Aorta (tissue), 5 donors: ENCODE measurements around the gene MDM2. TPM values are rescaled to one million over a fixed set of nuclear protein-coding genes. Genes with fewer than 3 reads are reported as not detected.
"Not testable (repeated sequence)": the region's sequence is repeated elsewhere in the genome, so short reads cannot be mapped to it uniquely, and the experiment has no call there.

Experiments used
- ATAC-seq: fragments of 200-7000 bp; cut with Tn5 transposase; one replicate; pipeline ENCODE4 v1.9.1; 2022; ENCODE audit warnings: moderate library complexity; ENCODE audit not compliant: low FRiP score
- DNase-seq, 2 donors: peaks; one replicate each; pipeline ENCODE4 v3.0.0-alpha.2; 2020
- H3K27ac ChIP-seq, 2 donors: one replicate each; pipeline ENCODE4 v1.5.1; 2013; ENCODE audit warnings: low read length in 2 of 2, mild to moderate bottlenecking in 2 of 2, moderate library complexity in 2 of 2, control low read depth in 1 of 2, inconsistent platforms in 1 of 2, low read depth in 1 of 2
- H3K27me3 ChIP-seq, 2 donors: one replicate each; pipeline ENCODE4 v1.6.1; 2013; ENCODE audit warnings: control low read depth in 1 of 2, low read length in 1 of 2, mild to moderate bottlenecking in 1 of 2, moderate library complexity in 1 of 2; ENCODE audit not compliant: insufficient read depth in 2 of 2, control insufficient read depth in 1 of 2
- H3K36me3 ChIP-seq, 2 donors: one replicate each; pipeline ENCODE4 v1.6.1; 2013; ENCODE audit warnings: control low read depth in 1 of 2, low read length in 1 of 2, mild to moderate bottlenecking in 1 of 2; ENCODE audit not compliant: insufficient read depth in 2 of 2, control insufficient read depth in 1 of 2
- H3K4me1 ChIP-seq, 2 donors: one replicate each; pipeline ENCODE4 v1.6.1; 2013; ENCODE audit warnings: low read length in 2 of 2, control low read depth in 1 of 2, mild to moderate bottlenecking in 1 of 2, moderate library complexity in 1 of 2; ENCODE audit not compliant: insufficient read depth in 2 of 2, control insufficient read depth in 1 of 2
- H3K4me3 ChIP-seq, 2 donors: one replicate each; pipeline ENCODE4 v1.5.1; 2013; ENCODE audit warnings: low read length in 2 of 2, control low read depth in 1 of 2, mild to moderate bottlenecking in 1 of 2
- H3K9me3 ChIP-seq: one replicate; pipeline ENCODE4 v1.6.1; 2013; ENCODE audit warnings: mild to moderate bottlenecking, low read length; ENCODE audit not compliant: control insufficient read depth
- WGBS, 2 donors: extraction: QIAGEN DNeasy Blood & Tissue Kit; methylation state at CpG; one replicate each; pipeline ENCODE4 v1.1.7; 2013; 5-methylcytosine and 5-hydroxymethylcytosine counted together
- intact Hi-C, 2 donors: fragments of 100-400 bp; cut with DNase I; formaldehyde crosslinking; loops; one replicate each; pipeline versions ENCODE4 v1.14.2 to v1.15.0; 2022
- polyA plus RNA-seq, 2 donors: library from polyadenylated mRNA; stranded (reverse); fragments of 200-250 nt; gene quantifications; one replicate each; pipeline ENCODE4 v1.2.3, GENCODE V29; 2013
- total RNA-seq, 2 donors: library from RNA; stranded (reverse); fragmentation: NEBNext Ultra II Directional; extraction: Animal tissue kit (Norgen Biotek cat#: 25700); gene quantifications; one replicate each; pipeline ENCODE4 v1.2.1, GENCODE V29; 2021
- donor health status: healthy with polysubstance abuse.
- donor health status: Bipolar disorder and iron deficiency.
- donor health status: DM: no; HTN: no; CAD: no.
- donor health status: DM: no; HTN: no; CAD: no.
- donor health status: DM: yes; HTN: yes; CAD: no.

The MDM2 gene
- total and polyA plus RNA-seq, 4 donors, result 21.4 to 121 (median 70.8) TPM

DNA sequence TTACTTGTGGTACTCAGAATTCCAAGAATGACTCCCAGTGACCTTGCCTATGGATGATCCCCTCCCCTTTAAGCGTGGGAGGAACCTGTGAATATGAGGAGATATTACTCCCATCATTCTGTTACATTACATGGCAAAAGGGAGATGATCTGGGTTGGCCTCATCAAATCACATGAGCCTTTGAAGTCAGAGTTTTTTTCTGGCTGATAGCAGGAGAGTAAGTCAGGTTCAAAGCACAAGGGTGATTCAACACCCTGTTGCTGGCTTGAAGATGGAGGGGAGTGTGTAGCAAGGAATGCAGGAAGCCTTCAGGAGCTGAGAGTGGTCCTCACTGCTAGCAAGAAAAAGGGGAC lies 9.1 kb upstream of the MDM2 start:
- no peak for ATAC-seq
- Histone ChIP-seq H3K27me3 (no peaks in the 10 kb centered on the region), H3K4me3 (no peak overlapping the region), H3K4me1 (no peaks in the 10 kb centered on the region), H3K36me3 (no peaks in the 10 kb centered on the region), H3K27ac (no peak overlapping the region), H3K9me3 (no peaks in the 10 kb centered on the region)
- no peak for DNase-seq
- intact Hi-C loops, result no loop called here
- 91 to 94% methylated on average over 1 of the region's 1 CpG for WGBS, 2 donors

DNA sequence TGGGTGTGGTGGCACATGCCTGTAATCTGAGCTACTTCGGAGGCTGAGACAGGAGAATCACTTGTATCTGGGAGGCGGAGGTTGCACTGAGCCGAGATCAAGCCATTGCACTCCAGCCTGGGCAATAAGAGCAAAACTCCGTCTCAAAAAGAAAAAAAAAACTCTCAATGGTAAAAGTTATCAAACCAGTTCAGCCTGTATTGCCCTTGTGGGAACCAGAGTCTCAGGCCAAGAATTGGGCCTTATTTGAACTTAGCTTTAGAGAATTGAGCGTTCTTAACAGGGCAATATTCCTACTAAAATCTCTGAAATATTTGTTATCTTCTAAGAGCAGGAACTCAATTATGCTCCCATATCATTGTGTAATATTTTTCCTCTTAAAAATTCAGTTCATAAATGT lies 7.7 kb upstream of the MDM2 start:
- no peak overlapping the region for H3K4me3 ChIP-seq
- DNase-seq (no peak), ATAC-seq (no peak)
- no peaks in the 10 kb centered on the region for H3K27me3 ChIP-seq
- H3K9me3 ChIP-seq, result no peaks in the 10 kb centered on the region
- no peak overlapping the region for H3K27ac ChIP-seq
- WGBS, 2 donors, result 91% methylated on average over 5 of the region's 5 CpGs
- H3K4me1 ChIP-seq, result no peaks in the 10 kb centered on the region
- intact Hi-C loops, result loop anchor here in 1 of 2 donors (10.0 kb wide), 1 partner anchor 435 kb away; no protein-coding TSS in a partner anchor
- no peaks in the 10 kb centered on the region for H3K36me3 ChIP-seq

DNA sequence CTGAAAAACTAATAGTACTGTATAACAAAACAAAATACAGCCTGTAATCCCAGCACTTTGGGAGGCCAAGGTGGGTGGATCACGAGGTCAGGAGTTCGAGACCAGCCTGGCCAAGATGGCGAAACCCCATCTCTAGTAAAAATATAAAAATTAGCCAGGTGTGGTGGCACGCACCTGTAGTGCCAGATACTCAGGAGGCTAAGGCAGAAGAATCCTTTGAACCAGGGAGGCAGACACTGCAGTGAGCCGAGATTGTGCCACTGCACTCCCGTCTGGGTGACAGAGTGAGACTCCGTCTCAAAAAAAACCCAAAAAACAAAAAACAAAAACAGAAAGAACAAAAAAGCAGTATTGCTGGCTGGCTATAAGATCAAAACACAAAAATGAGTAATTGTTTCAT lies 6.9 kb upstream of the MDM2 start:
- not testable (repeated sequence) for H3K9me3 ChIP-seq, DNase-seq, ATAC-seq, H3K27ac ChIP-seq, H3K4me3 ChIP-seq, H3K36me3 ChIP-seq, H3K4me1 ChIP-seq, H3K27me3 ChIP-seq
- intact Hi-C loops, result loop anchor here in 1 of 2 donors (10.0 kb wide), 1 partner anchor 436 kb away; no protein-coding TSS in a partner anchor
- 88 to 93% methylated on average over 7 of the region's 7 CpGs for WGBS, 2 donors

DNA sequence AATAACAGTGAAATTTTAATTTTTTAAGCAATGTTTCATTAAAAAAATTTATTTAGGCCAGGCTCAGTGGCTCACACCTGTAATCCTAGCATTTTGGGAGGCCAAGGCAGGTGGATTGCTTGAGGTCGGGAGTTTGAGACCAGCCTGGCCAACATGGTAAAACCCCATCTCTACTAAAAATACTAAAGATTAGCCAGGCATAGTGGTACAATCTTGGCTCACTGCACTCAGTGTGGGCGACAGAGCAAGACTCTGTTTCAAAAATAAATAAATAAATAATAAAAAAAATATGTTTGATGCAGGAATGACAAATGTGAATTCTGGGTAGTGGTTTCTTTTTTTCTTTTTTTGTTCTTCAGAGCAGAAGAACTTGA lies 5.6 kb upstream of the MDM2 start:
- not testable (repeated sequence) for H3K4me3 ChIP-seq, H3K36me3 ChIP-seq, H3K9me3 ChIP-seq, H3K27ac ChIP-seq, H3K4me1 ChIP-seq, DNase-seq, H3K27me3 ChIP-seq, ATAC-seq
- WGBS, 2 donors, result 54 to 58% methylated on average over 2 of the region's 2 CpGs
- intact Hi-C loops, result loop anchor here in 1 of 2 donors (10.0 kb wide), 1 partner anchor 438 kb away; no protein-coding TSS in a partner anchor

DNA sequence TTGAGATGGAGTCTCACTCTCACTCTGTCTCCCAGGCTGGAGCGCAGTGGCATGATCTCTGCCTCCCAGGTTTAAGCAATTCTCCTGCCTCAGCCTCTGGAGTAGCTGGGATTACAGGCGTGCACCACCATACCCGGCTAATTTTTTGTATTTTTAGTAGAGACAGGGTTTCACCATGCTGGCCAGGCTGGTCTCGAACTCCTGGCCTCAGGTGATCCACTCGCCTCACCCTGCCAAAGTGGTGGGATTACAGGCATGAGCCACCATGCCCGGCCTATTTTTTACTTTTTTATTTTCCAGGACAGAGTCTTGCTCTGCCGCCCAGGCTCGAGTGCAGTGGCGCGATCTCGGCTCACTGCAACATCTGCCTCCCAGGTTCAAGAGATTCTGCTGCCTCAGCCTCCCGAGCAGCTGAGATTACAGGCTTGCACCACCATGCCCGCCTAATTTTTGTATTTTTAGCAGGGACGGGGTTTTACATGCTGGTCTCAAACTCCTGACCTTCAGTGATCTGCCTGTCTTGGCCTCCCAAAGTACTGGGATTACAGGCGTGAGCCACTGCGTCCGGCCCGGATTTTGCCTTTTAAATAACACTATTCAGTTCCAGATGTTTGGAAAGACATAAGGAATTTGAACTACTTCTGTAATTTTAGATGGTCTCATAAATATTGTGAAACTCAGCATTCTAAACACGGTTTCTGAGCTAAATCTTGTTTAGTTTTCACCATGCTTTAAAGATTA lies 4.9 kb upstream of the MDM2 start:
- DNase-seq, H3K27ac ChIP-seq, H3K36me3 ChIP-seq, H3K4me3 ChIP-seq, H3K27me3 ChIP-seq, ATAC-seq, H3K4me1 ChIP-seq, H3K9me3 ChIP-seq: not testable (repeated sequence)
- WGBS, 2 donors, result 92 to 93% methylated on average over 19 of the region's 19 CpGs
- intact Hi-C loops, result loop anchor here in 1 of 2 donors (10.0 kb wide), 1 partner anchor 438 kb away; no protein-coding TSS in a partner anchor

DNA sequence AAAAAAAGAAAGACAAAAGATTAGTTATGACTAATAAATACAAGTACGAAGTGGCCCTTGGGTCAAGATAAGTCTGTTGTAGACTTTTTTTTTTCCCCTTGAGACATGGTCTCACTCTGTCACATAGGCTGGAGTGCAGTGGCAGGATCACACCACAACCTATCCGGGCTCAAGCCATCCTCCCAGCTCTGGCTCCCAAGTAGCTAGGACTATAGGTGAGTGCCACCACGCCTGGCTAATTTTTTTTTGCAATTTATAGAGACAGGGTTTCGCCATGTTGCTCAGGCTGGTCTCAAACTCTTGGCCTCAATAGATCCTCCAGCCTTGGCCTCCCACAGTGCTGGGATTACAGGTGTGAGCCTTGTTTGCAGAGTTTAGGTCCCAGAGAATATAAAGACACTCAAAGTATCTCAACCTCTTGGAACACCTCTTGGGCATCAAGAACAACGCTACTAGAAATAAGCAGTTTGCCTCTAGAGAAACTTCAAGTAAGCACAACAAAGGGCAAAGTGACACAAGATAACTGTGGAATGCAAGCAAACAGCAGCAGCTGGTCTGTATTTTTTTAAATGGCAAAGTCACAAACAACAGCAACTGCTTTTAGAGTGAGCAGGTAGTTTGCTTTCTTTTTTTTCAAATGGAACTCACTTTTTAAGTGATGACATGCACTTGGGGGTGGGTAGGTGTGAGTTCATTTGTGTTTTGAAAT lies 3.9 kb upstream of the MDM2 start:
- intact Hi-C loops, result loop anchor here (2.0 to 10.0 kb wide), 2 partner anchors 51 to 439 kb away; no protein-coding TSS in a partner anchor
- no peak overlapping the region for H3K4me3 ChIP-seq
- no peaks in the 10 kb centered on the region for H3K36me3 ChIP-seq
- no peaks in the 10 kb centered on the region for H3K4me1 ChIP-seq
- ATAC-seq, result no peak
- WGBS, 2 donors, result 92% methylated on average over 5 of the region's 5 CpGs
- no peaks in the 10 kb centered on the region for H3K27me3 ChIP-seq
- H3K27ac ChIP-seq, result no peak overlapping the region
- no peak for DNase-seq
- no peaks in the 10 kb centered on the region for H3K9me3 ChIP-seq

DNA sequence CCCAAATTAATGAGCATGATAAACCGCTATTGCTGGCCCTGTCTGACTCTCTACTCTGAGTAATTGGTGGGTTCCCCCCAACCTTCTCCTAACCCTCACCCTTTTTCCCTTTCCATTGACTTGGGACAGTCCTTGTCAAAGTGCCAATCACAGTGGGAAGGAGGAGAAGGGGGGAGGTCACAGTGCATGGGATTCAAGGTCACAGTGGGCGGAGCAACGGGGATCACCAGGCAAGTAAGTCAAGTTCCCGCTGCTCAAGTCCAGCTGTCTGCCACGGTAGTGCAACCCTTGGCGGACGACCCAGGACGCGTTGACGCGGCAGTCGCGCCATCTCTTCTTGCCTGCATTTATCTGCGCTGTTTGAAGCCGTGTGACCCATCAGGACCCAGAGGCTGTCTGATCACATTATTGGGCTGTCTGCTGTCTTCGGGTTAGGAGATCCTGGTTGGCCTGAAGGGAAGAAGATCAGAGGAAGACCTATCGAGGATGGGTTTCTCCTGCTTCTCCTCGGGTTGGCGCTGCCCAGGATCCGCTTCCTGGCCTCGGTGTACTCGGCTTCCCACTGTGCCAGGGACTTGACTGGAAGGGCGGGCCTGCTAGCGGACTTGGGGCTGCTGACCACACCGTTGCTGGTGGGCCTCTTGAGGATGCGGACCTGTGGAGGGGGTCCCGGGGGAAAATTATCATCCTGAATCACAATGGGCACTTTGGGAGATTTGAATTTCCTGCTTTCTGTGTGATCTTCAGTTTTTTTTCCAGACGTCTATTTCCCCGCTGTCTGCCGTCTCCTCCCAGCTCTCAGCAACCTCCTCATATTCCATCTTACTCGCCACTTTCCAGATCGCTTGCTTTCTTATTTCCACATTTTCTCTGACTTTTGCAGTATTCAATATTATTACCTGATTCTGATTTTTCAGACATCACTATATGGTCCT lies 3.1 kb upstream of the MDM2 start:
- no peak for ATAC-seq
- 80 to 86% methylated on average over 31 to 32 of the region's 32 CpGs for WGBS, 2 donors
- no peak overlapping the region for H3K27ac ChIP-seq
- H3K27me3 ChIP-seq, result no peaks in the 10 kb centered on the region
- no peak overlapping the region for H3K4me3 ChIP-seq
- intact Hi-C loops, result loop anchor here (2.0 to 10.0 kb wide), 2 partner anchors 52 to 440 kb away; no protein-coding TSS in a partner anchor
- DNase-seq, result no peak
- H3K4me1 ChIP-seq, result no peaks in the 10 kb centered on the region
- H3K36me3 ChIP-seq, result no peaks in the 10 kb centered on the region
- no peaks in the 10 kb centered on the region for H3K9me3 ChIP-seq

DNA sequence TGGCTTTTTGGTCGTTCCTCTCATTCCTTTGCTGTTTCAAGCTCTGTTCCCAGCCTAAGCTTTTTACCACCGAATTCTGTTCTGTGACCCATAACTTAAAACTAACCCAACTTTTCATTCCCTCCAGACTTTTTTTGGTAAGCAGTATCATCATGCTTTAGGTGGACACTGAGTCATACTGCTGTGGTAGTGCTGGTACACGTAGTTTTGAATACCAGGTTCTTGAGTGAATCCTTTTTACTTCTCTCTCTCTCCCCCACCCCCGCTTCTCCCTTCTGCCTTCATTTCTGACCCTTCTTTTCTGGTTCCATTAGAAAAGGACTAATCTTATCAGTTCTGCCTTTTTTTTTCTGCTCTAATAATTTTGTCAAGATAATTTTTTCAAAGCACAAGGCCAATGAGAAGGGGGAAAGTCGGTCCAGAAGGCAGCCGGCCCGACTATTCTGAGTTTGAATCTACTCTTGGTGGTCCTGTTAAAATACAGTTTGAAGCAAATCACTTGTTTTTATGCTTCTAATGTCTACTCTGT lies 2.3 kb upstream of the MDM2 start:
- 69 to 77% methylated on average over 7 of the region's 7 CpGs for WGBS, 2 donors
- intact Hi-C loops, result loop anchor here (2.0 to 10.0 kb wide), 2 partner anchors 53 to 441 kb away; no protein-coding TSS in a partner anchor
- no peaks in the 10 kb centered on the region for H3K4me1 ChIP-seq
- H3K9me3 ChIP-seq, result no peaks in the 10 kb centered on the region
- ATAC-seq, result no peak
- DNase-seq, result no peak
- H3K36me3 ChIP-seq, result no peaks in the 10 kb centered on the region
- H3K4me3 ChIP-seq, result no peak overlapping the region
- H3K27me3 ChIP-seq, result no peaks in the 10 kb centered on the region
- H3K27ac ChIP-seq, result no peak overlapping the region
